Measurements from ENCODE around the gene NCOA3.

NCOA3 gene

DNA sequence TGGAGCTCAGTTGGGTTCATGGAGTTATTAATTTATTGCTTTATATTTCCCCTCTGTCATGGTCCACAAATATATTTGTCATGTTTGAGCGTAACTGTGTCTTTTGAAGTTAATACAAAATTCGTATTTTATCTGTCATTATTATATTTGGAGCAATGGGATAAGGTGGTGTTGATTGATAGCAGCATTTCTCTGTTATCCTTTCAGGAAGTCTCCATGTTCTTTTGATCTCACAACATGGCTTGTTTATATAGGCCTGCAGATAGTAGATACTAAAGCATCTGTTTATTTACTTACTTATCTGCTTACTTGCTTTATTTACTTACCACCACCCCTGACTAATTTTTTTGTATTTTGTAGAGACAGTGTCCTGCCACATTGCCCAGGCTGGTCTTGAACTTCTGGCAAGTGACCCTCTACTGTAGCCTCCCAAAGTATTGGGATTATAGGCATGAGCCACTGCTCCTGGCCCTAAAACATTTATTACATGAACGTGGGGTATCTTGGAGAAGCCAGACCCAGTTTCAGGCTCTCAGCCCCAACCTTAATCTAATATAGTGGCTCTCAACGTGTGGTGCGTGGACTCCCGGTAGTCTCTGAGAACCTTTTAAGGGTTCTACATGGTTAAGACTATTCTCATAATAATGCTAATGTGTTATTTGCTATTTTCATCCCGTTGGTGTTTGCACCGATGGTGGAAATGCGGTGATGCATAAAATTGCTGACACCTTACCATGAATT lies 104.2 kb downstream of the NCOA3 start:
- DNase-seq, result no peak

DNA sequence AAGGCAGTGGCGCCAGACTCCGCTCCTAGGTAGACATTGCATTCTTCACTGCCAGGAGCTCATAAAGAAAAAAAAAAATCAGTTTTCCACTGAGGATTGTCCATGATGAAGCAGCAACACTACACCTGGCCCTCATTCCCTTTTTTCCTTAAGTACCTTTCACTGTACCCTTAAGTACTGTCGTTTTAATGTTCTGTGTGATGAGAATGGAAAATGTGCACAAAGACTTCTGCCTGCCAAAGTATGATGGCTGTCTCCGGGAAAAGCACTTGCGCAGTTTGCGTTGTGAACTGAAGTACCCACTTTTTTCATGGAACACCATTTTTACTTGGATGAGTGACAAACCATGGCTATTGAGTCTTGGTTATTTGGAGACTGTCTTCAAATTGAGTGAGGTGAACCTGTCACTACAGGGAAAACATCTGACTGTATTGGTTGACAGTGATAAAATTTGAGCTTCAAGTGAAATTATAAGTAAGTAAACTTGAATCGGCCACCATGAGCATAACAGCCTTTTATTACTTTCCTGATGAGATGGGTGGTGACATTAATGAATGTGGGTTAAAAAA lies 104.8 kb downstream of the NCOA3 start:
- DNase-seq, result no peak

DNA sequence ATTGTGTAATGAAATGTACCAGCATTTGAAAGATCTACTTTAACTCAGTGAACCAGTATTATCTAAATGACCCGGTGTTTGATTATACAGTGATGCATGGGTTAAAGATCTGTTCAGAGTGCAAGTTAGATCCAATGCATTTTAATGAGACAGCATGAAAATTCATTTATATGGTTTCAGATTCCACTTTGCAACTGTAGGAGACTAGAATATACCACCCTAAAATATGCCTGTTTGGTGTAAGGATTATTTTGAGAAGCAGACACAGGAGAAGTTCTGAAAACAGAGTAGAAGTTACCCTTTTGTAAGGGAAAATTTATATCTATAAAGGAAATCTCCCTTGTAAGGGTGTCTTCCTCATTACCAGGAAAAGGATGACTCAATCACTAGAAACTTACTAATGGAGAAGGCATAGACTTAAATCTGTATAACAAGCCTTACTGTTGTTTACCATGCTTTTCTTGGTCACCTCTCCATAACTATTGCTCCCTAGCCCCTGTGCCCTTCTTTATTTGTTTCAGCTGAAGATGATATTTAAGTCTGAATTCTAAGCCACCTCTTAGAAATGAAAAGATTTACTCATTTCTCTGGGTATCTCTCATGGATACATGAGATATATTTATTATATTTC lies 105.4 kb downstream of the NCOA3 start:
- DNase-seq, result peak in 1 of 2 donors; percentile 31

DNA sequence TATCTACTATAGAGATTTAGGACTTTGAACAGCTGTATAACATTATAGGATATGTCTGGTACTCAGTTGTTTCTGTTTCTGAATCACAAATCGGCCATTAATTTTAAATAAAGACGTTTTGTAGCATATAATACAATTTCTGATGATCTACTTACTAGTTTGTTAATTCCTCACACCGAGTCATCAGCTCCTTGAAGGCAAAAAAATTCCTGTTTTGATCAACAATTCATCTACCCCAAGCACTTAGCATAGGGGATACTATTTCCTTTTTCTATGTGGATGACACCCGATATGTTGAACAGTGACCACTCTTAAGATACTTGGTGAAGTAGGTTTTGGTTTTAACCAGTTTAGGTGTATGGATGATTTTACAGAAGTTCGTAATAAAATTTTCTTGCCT lies 107.3 kb downstream of the NCOA3 start:
- DNase-seq, result no peak

DNA sequence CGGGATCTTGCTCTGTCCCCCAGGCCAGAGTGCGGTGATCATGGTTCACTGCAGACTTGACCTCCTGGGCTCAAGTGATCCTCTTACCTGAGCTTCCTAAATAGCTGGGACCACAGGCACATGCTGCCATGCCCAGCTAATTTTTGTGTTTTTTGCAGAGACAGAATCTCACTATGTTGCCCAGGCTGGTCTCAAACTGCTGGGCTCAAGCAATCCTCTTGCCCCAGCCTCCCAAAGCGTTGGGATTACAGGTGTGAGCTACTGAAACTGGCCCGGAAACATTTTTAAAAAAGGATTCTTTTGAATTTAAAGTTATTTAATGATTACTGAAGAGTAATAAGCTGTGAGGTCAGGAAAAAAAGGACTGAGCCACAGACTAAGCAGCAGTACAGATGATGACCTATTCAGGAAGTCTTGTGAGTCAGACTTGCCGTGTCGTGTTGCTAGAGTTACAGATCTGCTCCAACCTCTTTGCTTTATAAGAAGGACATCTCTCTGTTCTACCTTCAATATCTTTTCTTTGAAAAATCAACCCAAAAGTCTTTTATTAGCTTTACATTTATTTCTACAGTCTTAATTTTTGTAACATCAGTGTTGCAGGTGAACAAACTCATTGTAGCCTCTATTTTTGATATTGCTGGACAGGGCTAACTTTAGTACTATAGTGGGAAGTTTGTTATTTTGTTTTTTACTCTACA lies 108.7 kb downstream of the NCOA3 start:
- peak; percentile 45 to 62 for DNase-seq

DNA sequence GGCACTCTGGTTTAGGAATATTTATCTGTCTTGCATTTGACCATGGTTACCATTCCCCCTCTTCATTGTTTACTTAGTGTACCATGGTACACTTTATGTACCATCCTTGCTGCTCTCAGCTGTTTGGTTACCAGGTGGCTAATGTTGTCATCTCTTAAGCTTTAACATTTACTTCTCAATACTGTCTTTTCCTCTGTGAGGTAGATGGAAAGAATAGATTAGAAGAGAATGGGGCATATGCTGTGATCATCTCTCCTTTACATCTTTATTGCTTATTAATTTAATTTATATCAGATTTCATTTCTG lies 109.2 kb downstream of the NCOA3 start:
- peak in 1 of 2 donors; percentile 52 for DNase-seq

DNA sequence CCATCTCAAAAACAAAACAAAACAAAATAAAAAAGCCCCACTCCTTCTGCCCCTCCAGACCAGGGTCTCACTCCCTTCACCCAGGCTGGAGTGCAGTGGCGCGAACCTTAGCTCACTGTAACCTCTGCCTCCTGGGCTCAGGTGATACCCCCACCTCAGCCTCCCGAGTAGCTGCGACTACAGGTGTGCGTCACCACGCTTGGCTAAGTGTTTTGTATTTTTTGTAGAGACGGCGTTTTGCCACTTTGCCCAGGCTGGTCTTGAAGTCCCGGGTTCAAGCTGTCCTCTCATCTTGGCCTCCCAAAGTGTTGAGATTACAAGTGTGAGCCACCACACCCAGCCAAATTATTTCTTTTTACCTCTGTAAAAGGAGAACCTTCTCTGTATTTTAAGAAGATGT lies 110.1 kb downstream of the NCOA3 start:
- DNase-seq, result no peak

DNA sequence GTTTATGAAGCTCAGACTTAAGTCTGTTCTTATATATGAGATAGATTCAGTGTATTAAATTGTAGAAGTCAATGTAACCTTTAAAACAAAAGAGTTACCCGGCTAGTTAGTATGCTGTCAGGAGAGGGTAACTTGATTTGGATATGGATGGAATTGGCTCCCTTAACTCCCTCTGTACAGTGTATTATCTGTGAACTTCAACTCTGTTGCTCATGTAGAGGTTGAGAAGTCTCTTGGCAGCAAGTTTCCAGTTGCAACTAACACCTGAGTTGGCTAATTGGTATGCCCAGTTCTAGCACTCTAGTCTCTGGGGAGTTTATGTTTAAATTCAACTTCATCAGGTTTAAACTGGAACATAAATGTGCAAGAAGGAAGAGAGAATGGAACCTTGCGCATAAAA lies 111.0 kb downstream of the NCOA3 start:
- no peak for DNase-seq

DNA sequence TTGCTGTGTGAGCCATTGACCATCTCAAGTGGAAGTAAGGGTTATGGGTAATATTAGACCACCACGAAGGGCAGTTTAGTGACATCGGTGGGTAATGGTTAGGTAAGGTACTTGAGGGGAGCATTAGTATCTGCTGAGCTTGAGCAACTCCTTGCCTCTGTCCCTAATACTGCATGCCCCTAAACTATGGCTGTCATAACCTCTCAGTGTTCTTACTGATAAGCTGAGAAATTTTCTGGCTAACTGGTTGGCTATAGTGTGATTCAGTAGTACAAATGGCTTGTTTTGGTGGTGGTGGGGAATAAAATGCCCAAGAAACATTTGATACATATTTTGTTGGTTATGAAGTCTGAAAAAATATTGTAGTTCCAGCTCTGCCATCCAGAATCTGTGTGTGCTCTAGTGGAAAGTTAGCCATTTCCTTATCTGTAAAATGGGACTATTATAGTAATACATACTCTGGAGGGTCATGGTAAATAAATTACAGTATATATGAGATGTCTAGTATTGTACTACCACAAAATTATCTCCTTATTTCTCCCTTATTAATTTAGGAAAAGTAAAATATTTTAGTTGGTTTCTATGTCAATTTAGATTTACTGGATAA lies 113.1 kb downstream of the NCOA3 start:
- no peak for DNase-seq

DNA sequence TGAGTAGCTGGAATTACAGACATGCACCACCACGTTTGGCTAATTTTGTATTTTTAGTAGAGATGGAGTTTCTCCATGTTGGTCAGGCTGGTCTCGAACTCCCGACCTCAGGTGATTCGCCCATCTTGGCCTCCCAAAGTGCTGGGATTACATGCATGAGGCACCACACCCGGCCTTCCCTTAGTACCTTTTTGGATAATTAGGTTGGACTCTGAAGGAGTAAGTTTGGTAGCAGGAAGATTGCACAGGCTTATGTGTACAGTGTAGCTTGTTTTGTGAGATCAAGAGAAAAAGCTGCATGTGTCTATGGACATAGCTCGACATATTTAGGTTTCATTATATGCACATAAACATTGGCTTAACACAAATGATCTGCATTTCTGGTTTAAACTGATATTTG lies 116.8 kb downstream of the NCOA3 start:
- no peak for DNase-seq

DNA sequence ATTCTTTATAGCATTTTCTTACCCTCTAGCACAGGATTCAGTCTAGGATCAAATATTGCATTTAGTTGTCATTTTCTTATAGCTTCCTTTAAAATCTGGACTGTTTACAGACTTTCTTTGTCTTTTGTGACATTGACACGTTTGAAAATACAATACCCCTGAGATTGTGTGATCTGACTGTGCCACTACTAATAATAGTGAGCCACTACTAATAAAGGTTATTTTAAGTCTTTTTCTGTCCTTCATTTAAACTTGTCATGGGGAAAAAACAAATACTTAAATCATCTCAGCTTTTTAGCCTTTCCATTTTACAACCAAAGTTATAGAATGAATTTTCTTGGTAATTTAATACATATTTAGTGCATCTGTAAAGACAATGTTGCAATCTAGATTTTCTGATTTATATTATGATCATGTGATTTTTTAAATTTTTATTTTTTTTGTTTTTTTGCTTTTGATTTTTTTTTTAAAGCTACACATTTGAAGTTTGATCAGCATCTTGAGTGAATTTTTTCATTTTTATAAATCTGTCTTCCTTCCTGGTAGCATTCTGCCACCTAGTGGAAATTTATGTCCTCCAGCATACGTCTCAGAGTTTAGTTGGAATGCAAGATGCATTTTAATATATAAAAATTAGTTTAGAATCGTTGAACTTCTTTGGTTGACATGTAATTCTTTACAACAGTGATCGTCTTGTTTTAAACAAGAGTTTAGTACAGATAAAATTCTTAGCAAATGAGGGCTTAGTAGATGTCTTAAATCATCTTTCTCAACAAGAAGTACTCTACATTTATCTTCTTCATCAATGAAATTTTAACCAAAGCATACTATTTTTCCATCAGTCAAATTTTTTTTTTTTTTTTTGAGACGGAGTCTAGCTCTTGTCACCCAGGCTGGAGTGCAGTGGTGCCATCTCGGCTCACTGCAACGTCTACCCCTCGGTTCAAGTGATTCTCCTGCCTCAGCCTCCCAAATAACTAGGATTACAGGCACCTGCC lies 119.4 kb downstream of the NCOA3 start:
- DNase-seq, result peak in 1 of 2 donors; percentile 69

DNA sequence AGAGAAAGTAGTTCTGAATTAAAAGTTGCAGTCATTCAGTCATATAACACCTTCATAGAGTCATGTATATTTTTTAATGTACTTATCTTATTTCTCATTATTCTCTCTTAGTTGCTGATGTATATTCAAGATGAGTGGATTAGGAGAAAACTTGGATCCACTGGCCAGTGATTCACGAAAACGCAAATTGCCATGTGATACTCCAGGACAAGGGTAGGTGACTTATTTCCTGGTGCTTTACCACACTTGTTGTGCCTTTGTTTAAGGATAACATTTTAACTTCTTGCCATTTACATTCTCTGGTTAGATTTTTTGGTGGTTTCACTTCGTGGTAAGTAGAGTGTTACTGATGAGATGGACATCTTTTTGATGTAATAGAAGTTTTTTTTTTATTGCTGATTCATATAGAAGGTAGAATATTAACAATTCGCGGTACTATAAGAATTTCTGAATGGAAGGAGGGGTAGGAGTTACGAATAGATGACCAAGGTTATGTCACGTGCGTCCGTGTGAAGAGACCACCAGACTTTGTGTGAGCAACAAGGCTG lies 120.5 kb downstream of the NCOA3 start:
- DNase-seq, result no peak

DNA sequence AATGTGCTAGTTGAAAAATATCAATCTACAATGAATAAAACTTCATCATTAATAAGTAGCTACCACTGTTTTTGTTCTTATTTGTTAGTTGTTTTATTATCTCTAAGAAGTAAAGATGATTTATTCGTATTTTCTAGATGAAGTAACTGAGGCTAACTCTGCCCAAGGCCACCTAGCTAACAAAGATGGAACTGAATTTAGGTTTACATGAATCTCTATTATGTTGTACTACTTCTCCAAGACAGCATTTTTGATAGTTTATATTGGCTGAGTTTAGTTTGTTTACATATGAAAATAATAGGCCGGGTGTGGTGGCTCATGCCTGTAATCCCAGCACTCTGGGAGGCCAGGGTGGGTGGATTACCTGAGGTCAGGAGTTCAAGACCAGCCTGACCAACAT lies 121.5 kb downstream of the NCOA3 start:
- no peak for DNase-seq

DNA sequence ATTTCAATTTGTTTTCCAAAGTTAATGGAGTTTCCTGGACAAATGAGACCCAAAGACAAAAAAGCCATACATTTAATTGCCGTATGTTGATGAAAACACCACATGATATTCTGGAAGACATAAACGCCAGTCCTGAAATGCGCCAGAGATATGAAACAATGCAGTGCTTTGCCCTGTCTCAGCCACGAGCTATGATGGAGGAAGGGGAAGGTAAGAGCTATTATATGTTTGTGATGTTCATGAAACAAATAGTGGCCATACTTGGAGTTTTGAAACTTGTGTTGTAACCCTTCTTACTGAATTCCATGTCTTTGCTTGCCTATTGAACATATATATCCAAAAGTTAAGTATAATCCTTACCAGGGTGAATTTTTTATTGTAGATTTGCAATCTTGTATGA lies 125.9 kb downstream of the NCOA3 start:
- no peak for DNase-seq

DNA sequence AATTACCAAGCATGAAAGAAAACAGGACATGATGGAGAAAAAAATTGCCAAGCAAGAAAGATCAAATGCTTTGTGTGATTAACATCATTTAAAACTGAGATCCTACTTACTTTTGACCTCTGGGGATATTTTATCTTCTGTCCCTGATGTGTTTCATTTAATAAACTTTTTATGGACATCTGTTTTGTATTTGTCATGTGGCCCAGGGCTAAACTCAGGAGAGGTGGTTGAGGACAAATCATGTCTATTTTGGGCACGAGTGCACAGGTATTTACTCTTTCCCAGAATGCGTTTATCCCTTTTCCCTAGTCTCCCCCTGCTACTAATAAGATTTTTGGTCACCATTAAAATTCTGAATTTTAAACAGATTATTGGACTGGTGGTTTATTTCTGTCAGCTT lies 128.2 kb downstream of the NCOA3 start:
- DNase-seq, result no peak

DNA sequence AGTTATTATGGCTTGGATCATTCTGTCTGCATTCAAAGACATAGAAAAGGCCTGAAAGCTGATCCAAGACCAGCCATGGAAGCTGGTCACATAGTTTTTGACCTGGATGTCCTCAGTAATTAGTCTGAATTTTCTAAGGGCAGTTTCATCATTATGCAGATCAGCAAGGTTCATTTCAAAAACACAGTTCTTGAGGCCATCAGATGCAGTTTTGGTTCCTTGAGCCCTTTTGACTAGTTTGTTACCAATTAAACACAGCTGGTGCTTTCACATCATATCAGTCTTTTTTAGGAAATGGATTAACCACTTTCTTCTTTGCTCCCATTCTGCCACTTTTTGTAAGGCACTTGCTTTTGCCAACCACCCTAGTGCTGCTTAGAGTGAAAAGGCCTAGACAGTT lies 129.4 kb downstream of the NCOA3 start:
- DNase-seq, result no peak

DNA sequence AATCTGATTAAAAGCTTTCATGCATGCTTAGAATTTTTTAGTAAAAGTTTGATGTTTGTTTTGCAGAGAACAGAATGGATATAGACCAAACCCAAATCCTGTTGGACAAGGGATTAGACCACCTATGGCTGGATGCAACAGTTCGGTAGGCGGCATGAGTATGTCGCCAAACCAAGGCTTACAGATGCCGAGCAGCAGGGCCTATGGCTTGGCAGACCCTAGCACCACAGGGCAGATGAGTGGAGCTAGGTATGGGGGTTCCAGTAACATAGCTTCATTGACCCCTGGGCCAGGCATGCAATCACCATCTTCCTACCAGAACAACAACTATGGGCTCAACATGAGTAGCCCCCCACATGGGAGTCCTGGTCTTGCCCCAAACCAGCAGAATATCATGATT lies 133.6 kb downstream of the NCOA3 start:
- DNase-seq, result no peak

DNA sequence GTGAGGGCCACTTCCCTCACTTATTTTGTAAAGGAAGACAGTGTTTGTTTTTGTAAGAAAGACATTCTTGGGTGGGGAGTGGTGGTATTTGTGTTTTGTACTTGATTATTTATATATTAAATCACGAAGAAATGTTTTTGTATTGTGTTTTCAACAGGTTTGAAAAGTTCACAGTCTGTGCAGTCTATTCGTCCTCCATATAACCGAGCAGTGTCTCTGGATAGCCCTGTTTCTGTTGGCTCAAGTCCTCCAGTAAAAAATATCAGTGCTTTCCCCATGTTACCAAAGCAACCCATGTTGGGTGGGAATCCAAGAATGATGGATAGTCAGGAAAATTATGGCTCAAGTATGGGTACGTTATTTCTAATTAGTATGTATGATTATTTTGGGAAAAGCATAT lies 137.2 kb downstream of the NCOA3 start:
- DNase-seq, result no peak

DNA sequence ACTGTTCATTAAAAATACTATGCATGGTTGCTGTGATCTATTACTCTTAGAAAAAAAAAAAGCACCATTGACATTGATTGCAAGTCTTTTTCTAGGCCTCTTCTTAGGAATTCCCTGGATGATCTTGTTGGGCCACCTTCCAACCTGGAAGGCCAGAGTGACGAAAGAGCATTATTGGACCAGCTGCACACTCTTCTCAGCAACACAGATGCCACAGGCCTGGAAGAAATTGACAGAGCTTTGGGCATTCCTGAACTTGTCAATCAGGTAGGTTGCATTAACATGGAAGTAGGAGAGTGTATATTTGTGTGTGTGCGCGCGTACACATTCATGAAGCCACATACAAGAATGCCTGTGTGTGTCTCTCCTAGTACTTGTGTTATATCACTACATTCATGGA lies 140.4 kb downstream of the NCOA3 start:
- no peak for DNase-seq

DNA sequence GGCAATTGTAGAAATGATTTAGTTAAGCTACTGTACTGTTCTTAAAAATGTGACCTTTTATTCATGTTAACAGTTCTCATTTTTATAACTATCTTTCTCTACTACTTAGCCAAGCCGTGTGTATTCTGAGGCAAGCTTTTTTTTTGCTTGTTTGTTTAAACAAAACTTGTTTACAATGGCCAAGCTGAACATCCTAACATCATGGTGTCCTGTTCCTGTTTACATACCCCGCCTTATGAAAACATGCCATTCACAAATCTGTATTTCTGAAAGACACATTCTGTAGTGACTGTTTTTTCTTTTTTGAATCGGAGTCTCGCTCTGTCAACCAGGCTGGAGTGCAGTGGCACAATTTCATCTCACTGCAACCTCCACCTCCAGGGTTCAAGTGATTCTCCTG lies 140.9 kb downstream of the NCOA3 start:
- DNase-seq, result no peak

DNA sequence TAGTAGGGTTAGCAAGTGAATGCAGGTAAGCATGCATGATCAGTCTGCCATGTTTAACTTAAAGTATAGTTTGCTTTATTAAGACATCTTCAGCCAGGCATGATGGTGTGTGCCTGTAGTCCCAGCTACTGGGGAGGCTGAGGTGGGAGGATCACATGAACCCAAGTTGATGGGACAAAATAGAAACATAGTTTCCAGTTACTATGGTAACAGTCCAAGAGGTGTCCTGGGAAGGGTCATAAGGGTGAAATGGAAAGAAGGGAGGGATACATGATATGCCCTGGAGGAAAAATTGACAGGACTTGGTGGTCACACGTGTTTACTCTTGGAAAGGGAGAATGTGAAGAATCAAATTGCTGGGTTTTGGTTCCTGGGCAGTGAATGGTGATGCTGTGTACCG lies 143.9 kb downstream of the NCOA3 start:
- DNase-seq, result no peak

DNA sequence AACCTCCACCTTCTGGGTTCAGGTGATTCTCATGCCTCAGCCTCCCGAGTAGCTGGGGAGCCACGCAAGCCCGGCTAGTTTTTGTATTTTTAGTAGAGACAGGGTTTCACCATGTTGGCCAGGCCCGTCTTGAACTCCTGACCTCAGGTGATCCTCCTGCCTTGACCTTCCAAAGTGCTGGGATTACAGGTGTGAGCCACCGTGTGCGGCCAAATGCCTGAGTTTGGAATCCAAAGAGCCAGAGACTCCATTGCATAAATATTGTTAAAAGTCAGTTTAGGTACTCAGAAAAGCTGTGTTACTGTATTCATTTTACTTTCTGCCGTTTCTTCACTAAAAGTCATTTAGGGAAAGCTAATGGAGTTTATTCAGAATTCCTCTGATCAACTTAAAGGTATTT lies 146.3 kb downstream of the NCOA3 start:
- no peak for DNase-seq
